MM.1S (cell line): ENCODE data around the gene VAV3.

Experiments
- DNase-seq: peaks from one replicate; pipeline ENCODE4 v3.0.0-alpha.2; 2015
- H2AFZ ChIP-seq: fragments of 300-600 bp; sonication (generic); 2 replicates; pipeline ENCODE4 v1.6.0; 2016; ENCODE audit warnings: antibody characterized with exemption, low read length
- H3F3A ChIP-seq: fragments of 300-600 bp; sonication (generic); 2 replicates; pipeline ENCODE4 v1.6.1; 2016; ENCODE audit warnings: mild to moderate bottlenecking, antibody characterized with exemption, low read length, moderate library complexity, mixed read lengths; ENCODE audit not compliant: insufficient read depth
- H3K27ac ChIP-seq: fragments of 300-600 bp; sonication (generic); 2 replicates; pipeline ENCODE4 v1.5.1; 2016; ENCODE audit warnings: mild to moderate bottlenecking, low read length
- H3K27me3 ChIP-seq: fragments of 300-600 bp; sonication (generic); replicated peaks from 2 replicates; pipeline ENCODE4 v1.6.0; 2016; ENCODE audit warnings: low read length; ENCODE audit not compliant: insufficient read depth
- H3K36me3 ChIP-seq: fragments of 300-600 bp; sonication (generic); replicated peaks from 2 replicates; pipeline ENCODE4 v1.6.1; 2016; ENCODE audit warnings: mild to moderate bottlenecking, low read length, mixed read lengths; ENCODE audit not compliant: insufficient read depth
- H3K4me1 ChIP-seq: fragments of 300-600 bp; sonication (generic); 2 replicates; pipeline ENCODE4 v1.6.1; 2016; ENCODE audit warnings: low read length, mixed read lengths
- H3K4me2 ChIP-seq: fragments of 300-600 bp; sonication (generic); 2 replicates; pipeline ENCODE4 v1.6.0; 2016; ENCODE audit warnings: low read depth, low read length
- H3K4me3 ChIP-seq: fragments of 300-600 bp; sonication (generic); 2 replicates; pipeline ENCODE4 v1.5.1; 2016; ENCODE audit warnings: low read length, mixed read lengths
- H3K79me2 ChIP-seq: fragments of 300-600 bp; sonication (generic); 2 replicates; pipeline ENCODE4 v1.6.1; 2016; ENCODE audit warnings: mixed run types, low read length, mixed read lengths
- H3K9ac ChIP-seq: fragments of 300-600 bp; sonication (generic); 2 replicates; pipeline ENCODE4 v1.6.1; 2016; ENCODE audit warnings: low read length, mixed read lengths
- H3K9me2 ChIP-seq: fragments of 300-600 bp; sonication (generic); replicated peaks from 2 replicates; pipeline ENCODE4 v1.6.1; 2016; ENCODE audit warnings: mild to moderate bottlenecking, low read length, mixed read lengths; ENCODE audit not compliant: insufficient read depth
- H3K9me3 ChIP-seq: fragments of 300-600 bp; sonication (generic); replicated peaks from 2 replicates; pipeline ENCODE4 v1.6.1; 2016; ENCODE audit warnings: mild to moderate bottlenecking, low read length, mixed read lengths; ENCODE audit not compliant: insufficient read depth
- H4K20me1 ChIP-seq: fragments of 300-600 bp; sonication (generic); 2 replicates; pipeline ENCODE4 v1.6.1; 2016; ENCODE audit warnings: mild to moderate bottlenecking, low read length, moderate library complexity, mixed read lengths; ENCODE audit not compliant: insufficient read depth
- CTCF ChIP-seq: fragments of 300-600 bp; sonication (generic); IDR thresholded peaks from 2 replicates; pipeline ENCODE4 v1.5.1; 2016; ENCODE audit warnings: antibody characterized with exemption, low read length, mixed read lengths
- EZH2 ChIP-seq: fragments of 300-600 bp; sonication (generic); optimal IDR thresholded peaks from 2 replicates; pipeline ENCODE3; 2017; ENCODE audit warnings: low read depth, mild to moderate bottlenecking, antibody characterized with exemption, low read length, mixed read lengths
- EZH2phosphoT487 ChIP-seq: fragments of 300-600 bp; sonication (generic); IDR thresholded peaks from 2 replicates; pipeline ENCODE4 v1.6.1; 2018; ENCODE audit warnings: antibody characterized with exemption, low read length

The VAV3 gene

GRCh38 chr1:107695341-107695740, 269.6 kb downstream of the VAV3 start:
- TF ChIP-seq EZH2phosphoT487 = no peak
- no peak for TF ChIP-seq EZH2
- TF ChIP-seq CTCF = no peak
- Histone ChIP-seq H3K79me2 (no peaks in the 10 kb centered on the region), H3K27me3 (no peaks in the 10 kb centered on the region), H4K20me1 (no peaks in the 10 kb centered on the region), H3K9me2 (no peaks in the 10 kb centered on the region), H3F3A (no peaks in the 10 kb centered on the region), H3K36me3 (no peaks in the 10 kb centered on the region), H3K27ac (no peak overlapping the region), H2AFZ (no peak overlapping the region), H3K4me3 (no peak overlapping the region), H3K4me2 (no peak overlapping the region), H3K9ac (no peak overlapping the region), H3K4me1 (no peaks in the 10 kb centered on the region), H3K9me3 (no peaks in the 10 kb centered on the region)
- no peak for DNase-seq

- DNase-seq = no peak
- Histone ChIP-seq H3K4me1 (no peaks in the 10 kb centered on the region), H3K9me2 (no peaks in the 10 kb centered on the region), H3K27ac (no peak overlapping the region), H3K9ac (no peak overlapping the region), H3F3A (no peaks in the 10 kb centered on the region), H3K27me3 (no peaks in the 10 kb centered on the region), H3K9me3 (no peaks in the 10 kb centered on the region), H3K4me3 (no peak overlapping the region), H3K79me2 (no peaks in the 10 kb centered on the region), H2AFZ (no peak overlapping the region), H4K20me1 (no peaks in the 10 kb centered on the region), H3K36me3 (no peaks in the 10 kb centered on the region), H3K4me2 (no peak overlapping the region)
- no peak for TF ChIP-seq CTCF
- TF ChIP-seq EZH2phosphoT487 = no peak
- TF ChIP-seq EZH2 = no peak
These were observed 272.2 kb downstream of the VAV3 start for GRCh38 chr1:107692580-107693345.

- Histone ChIP-seq H3K4me3 (no peak overlapping the region), H2AFZ (no peak overlapping the region), H3K79me2 (no peaks in the 10 kb centered on the region), H3K9ac (no peak overlapping the region), H3K4me2 (no peak overlapping the region), H4K20me1 (no peaks in the 10 kb centered on the region), H3K27me3 (no peaks in the 10 kb centered on the region), H3K9me3 (no peaks in the 10 kb centered on the region), H3F3A (no peaks in the 10 kb centered on the region), H3K27ac (no peak overlapping the region), H3K4me1 (no peaks in the 10 kb centered on the region), H3K36me3 (no peaks in the 10 kb centered on the region), H3K9me2 (no peaks in the 10 kb centered on the region)
- no peak for TF ChIP-seq CTCF
- TF ChIP-seq EZH2 = no peak
- no peak for TF ChIP-seq EZH2phosphoT487
- no peak for DNase-seq
These were observed 273.4 kb downstream of the VAV3 start for GRCh38 chr1:107691540-107691939.
